ENCODE data around the gene B3GALT6.

The B3GALT6 gene

GRCh38 chr1:1256956-1257871 lies 25.2 kb downstream of the B3GALT6 start:
- TF ChIP-seq, protein P1, sequence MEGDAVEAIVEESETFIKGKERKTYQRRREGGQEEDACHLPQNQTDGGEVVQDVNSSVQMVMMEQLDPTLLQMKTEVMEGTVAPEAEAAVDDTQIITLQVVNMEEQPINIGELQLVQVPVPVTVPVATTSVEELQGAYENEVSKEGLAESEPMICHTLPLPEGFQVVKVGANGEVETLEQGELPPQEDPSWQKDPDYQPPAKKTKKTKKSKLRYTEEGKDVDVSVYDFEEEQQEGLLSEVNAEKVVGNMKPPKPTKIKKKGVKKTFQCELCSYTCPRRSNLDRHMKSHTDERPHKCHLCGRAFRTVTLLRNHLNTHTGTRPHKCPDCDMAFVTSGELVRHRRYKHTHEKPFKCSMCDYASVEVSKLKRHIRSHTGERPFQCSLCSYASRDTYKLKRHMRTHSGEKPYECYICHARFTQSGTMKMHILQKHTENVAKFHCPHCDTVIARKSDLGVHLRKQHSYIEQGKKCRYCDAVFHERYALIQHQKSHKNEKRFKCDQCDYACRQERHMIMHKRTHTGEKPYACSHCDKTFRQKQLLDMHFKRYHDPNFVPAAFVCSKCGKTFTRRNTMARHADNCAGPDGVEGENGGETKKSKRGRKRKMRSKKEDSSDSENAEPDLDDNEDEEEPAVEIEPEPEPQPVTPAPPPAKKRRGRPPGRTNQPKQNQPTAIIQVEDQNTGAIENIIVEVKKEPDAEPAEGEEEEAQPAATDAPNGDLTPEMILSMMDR (IDR thresholded peaks at IDR 0.05; ENCODE audit: low read depth, low read length, missing control alignments), result no peak

DNA sequence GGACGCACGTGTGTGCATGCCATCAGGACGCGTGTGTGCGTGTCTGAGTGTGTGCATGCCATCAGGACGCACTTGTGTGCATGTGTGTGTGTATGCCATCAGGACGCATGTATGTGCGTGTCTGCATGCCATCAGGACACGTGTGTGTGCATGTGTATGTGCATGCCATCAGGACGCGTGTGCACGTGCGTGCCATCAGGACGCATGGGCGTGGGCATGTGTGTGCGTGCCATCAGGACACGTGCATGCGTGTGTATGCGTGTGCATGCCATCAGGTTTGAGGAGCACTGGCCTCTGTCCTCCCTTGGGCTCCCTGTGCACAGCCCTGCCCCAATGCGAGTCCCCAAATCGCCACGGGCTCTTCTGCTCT lies 27.1 kb downstream of the B3GALT6 start:
- no peak overlapping the region for H3K4me3 ChIP-seq (ENCODE audit: low read depth, low read length)
- TF ChIP-seq, protein P1 (IDR thresholded peaks at IDR 0.05; ENCODE audit: low read depth, low read length, missing control alignments), result no peak
- DNase-seq (ENCODE audit: low read depth), result no peak

More at GRCh38 chr1:1256956-1257871, 25.2 kb downstream of the B3GALT6 start:
- no peak for DNase-seq (ENCODE audit: low read depth)
- no peak overlapping the region for H3K4me3 ChIP-seq (ENCODE audit: low read depth, low read length)

- no peak for DNase-seq (ENCODE audit: low read depth)
- TF ChIP-seq, protein P1 (IDR thresholded peaks at IDR 0.05; ENCODE audit: low read depth, low read length, missing control alignments), result no peak
- H3K4me3 ChIP-seq (ENCODE audit: low read depth, low read length), result no peak overlapping the region
Observed at GRCh38 chr1:1259540-1259939, 27.5 kb downstream of the B3GALT6 start.

GRCh38 chr1:1259951-1260600 lies 28.0 kb downstream of the B3GALT6 start:
- DNase-seq (ENCODE audit: low read depth), result no peak
- TF ChIP-seq, protein P1 (IDR thresholded peaks at IDR 0.05; ENCODE audit: low read depth, low read length, missing control alignments), result no peak
- H3K4me3 ChIP-seq (ENCODE audit: low read depth, low read length), result no peak overlapping the region

- DNase-seq (ENCODE audit: low read depth), result no peak
- TF ChIP-seq, protein P1 (IDR thresholded peaks at IDR 0.05; ENCODE audit: low read depth, low read length, missing control alignments), result no peak
- no peak overlapping the region for H3K4me3 ChIP-seq (ENCODE audit: low read depth, low read length)
Observed at GRCh38 chr1:1260843-1261560, 29.0 kb downstream of the B3GALT6 start.

DNA sequence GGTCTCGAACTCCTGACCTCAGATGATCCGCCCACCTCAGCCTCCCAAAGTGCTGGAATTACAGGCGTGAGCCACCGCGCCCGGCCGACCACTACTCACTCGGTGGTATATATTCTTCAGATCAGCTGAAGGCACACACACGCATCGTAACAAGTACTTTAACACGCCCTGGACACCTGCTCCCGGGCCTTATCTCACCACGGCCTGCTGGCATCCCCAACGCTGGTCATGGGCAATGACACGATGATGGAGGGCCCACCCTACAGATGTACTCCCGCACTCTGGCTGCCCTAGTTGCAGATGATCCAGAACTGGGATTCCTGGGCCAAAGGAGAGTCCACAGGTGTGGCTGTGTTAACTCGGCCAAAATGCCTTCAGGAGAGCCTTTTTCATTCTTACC lies 30.0 kb downstream of the B3GALT6 start:
- H3K4me3 ChIP-seq (ENCODE audit: low read depth, low read length), result no peak overlapping the region
- TF ChIP-seq, protein P1 (IDR thresholded peaks at IDR 0.05; ENCODE audit: low read depth, low read length, missing control alignments), result no peak
- DNase-seq (ENCODE audit: low read depth), result no peak

All from GM12864 (cell line).